ENCODE results near the gene MTCL3.

Gene MTCL3

DNA sequence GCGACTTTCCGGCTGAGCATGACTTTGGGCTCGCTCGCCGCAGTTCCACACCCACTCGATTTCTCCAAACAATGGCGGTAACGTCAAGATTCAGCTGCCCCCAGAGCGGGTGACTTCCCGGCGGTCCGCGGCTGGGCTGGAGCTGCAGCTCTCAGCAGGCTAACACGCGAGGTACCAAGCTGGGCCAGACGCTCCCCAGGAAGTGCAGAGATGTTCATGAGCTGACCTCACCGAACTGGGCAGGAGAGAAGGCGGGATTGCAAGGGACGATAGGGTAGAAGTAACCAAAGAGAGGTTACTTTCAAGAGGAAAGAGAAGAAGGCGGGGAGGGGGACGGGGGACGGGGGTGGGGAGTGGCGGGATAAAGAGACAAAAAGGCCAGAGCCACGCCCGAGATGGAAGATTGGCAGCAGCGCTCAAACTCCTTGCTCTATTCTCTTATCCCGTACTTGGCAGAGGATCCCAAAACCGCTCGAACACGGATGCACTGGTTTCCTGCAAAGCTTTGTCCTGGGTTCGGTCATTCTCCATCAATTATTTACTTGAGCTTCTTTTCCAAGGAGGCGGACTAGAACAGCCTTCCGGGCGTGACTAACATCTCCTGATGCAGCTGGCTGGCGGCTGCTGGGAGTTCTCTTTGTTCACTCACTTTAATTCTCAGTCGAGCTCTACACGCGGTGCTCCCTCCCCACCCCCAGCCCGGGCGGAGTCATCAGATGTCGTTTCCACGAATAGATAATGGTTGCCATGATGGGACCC is at the start of gene MTCL3:
TSS of gene MTCL3 (minus strand) at position 626 of the 759 bp plus-strand sequence.
- DNase-seq (ENCODE audit: low read depth in 2 of 2): peak in 1 of 2 donors; percentile 35

DNA sequence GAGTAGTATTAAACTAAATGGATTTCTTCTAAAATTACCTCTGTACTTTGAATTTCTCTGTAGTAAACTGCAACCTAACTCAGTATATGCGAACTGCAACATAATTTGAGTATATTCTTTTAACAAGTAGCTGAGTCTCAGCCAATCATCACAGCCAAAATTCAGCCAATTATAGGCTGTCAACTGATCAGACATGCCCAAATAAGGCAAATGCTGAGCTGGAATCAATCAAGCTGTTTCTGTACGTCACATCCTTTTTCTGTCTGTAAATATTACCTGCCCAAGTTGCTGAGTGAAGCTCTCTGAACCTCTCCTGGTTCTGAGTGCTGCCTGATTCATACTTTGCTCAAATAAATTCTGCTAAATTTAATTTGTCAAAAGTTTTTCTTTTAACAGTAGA is 48.3 kb upstream of the MTCL3 start:
- DNase-seq (ENCODE audit: low read depth in 2 of 2): no peak

DNA sequence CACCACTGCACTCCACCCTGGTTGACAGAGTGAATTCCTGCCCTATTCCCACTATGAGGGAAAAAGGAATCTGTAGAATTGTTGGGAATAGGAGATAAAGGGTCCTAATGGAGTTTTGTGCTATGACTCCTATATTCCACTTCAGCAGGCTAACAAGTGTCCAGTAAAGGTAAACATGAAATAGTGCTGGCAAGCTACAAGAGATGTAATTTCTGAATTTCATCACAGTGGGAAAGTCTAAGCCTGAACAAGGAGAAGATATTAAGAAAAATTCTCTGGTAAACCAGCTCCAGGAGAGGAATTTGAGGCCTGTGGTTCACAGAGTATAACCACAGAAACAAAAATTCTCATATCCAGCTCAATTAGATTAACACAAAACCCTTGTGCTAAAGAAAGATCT is 47.5 kb upstream of the MTCL3 start:
- no peak for DNase-seq (ENCODE audit: low read depth in 2 of 2)

DNA sequence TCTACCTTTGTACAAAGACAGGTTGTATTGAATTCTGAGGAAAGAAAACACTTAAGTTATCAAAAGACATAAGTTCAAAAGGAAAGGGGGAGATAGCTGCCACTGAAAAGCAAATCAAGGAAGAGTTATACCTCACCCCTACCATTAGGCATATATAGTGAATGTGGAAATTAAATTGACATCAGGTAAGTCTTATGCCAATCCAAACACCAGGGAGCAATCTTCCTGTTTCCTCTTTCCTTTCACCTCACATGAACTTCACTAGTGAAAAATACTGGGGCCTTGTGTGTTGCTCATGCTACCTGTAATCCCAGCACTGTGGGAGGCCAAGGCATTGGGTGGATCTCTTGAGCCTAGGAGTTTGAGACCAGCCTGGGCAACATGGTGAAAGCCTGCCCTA is 47.0 kb upstream of the MTCL3 start:
- DNase-seq (ENCODE audit: low read depth in 2 of 2): no peak

DNA sequence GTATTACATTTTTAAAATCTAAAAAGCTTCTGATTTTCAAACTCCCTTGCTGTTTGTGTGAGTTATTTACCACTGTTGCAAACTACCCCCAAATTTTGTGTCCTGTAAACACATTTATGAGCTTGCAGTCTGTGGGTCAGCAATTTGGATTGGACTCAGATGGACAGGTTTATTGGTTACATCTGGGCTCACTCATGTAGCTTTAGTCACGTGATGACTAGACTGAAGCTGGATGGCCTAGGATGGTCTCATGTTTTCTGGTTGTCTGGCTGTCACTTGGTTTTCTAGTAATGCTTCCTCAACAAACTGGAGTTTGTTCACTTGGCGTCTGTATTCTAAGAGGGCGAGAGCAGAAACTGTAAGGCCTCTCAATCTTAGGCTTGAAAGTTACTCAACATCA is 45.6 kb upstream of the MTCL3 start:
- no peak for DNase-seq (ENCODE audit: low read depth in 2 of 2)

DNA sequence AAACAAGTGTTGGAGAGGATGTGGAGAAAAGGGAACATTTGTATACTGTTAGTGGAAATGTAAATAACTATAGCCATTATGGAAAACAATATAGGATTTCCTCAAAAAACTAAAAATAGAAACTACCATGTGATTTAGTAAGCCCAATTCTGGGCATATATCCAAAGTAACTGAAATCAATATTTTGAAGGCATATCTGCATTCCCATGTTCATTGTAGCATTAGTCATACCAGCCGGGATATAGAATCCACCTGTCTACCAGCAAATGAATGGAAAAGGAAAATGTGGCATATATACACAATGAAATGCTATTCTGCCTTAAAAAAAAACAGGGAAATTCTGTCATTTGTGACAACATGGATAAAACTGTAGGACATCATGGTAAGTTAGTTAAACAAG is 42.5 kb upstream of the MTCL3 start:
- DNase-seq (ENCODE audit: low read depth in 2 of 2): no peak

DNA sequence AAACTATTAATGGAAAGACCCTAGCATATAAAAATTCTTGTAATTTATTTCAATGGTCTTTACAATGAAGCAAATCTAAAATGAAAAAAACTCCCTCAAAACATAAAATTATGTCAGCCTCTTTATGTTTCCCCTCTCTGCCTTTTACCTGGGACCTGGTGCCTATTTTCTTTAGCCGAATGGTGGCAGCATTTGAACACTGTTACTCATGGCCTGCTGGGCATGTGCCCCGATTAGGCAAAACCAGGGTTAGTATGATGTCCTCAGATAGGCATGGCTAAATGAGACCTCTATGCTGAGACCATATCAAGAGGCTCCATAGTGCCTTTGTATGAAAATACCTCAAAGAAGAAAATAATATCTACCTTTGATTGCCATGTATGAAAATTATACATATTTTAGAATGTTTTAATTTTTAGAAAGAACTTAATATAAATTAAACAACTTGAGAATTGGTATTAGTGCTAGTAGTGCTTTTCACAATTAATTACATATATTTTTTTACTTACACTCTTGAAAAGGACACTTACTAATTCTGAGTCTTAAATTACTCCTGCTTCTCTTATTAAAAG is 35.4 kb upstream of the MTCL3 start:
- DNase-seq (ENCODE audit: low read depth in 2 of 2): no peak

DNA sequence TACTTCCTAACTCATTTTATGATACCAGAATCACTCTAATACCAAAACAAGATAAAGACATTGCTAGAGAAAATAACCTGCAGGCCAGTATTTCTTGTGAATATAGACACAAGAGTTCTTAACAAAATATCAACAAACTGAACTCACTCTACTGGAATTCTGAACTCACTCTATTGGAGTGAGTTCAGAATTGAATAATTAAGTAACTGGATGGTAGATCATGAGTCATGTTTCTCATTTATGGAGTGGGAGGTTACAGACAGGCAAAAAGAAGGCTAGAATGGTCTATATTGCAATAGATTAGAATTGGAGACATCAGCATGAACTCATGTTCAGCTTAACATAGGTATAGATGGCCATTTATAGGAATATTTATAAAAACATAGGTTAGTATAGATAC is 31.3 kb upstream of the MTCL3 start:
- no peak for DNase-seq (ENCODE audit: low read depth in 2 of 2)

DNA sequence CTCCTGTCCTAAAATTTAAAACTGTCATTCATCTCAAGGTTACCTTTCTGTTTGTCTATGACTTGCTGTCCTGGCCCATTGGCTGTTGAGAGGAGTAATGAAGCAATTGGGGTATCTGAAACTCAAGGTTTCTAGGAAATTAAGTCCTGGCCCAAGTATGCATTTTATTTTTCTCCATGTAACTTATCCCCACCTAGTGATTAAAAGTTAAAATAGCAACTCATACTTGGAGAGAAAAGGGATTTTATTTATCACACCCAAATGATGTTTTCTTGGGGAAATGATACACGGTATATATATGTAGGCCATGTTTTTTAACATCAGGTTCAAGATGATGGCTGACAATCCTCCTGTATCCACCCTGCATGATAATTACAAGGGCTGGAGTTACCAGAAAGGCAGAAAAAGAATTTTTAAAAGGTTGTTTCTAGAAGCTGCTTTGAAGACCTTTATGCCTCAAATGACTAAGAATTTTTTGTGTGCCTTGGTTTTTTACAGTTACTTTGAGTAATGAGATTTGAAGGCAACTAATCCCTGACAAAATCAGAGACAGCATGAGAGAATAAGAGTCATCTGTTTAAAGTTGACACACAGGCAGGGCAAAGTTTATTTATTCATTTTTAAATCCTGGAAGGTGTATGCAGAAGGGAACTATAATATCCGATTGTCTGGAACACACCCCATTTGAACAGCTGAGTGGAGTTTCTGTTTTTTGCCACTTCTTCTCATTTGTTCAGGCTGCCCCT is 28.9 kb upstream of the MTCL3 start:
- no peak for DNase-seq (ENCODE audit: low read depth in 2 of 2)

DNA sequence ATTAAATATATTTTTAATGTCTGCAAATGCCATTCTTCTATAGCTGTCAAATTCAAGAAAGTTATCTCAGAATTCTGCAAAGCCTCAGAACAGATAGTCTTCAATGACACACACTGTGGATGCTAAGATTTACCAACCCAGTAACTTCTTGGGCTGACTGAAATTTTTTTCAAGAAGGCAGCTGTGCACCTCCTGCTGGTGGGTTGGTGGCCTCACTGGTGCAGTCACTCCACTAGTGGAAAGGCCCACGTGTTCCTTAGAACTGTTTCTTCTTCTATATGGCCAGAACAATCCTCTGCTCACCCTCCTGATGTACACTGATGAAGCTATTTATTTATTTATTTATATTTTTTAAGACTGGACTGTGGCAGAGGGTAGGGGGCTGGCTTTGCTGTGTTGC is 28.1 kb upstream of the MTCL3 start:
- DNase-seq (ENCODE audit: low read depth in 2 of 2): no peak

DNA sequence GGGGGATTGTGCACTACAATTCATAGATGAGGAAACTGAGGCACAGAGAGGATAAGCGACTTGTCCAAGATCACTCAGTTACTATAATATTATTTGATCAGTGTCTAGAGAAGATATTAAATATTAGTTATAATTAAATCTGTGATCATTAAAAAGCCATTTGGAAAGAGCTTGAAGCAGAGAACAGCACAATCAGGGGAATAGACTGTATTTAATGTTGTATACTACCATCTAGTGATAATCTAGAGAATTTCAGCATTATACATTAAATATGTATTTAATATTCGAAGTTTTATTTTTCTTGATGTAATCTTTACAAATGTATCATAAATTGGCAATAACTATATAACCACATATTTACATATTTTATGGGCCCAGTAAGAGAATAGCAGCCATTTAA is 20.1 kb upstream of the MTCL3 start:
- no peak for DNase-seq (ENCODE audit: low read depth in 2 of 2)

DNA sequence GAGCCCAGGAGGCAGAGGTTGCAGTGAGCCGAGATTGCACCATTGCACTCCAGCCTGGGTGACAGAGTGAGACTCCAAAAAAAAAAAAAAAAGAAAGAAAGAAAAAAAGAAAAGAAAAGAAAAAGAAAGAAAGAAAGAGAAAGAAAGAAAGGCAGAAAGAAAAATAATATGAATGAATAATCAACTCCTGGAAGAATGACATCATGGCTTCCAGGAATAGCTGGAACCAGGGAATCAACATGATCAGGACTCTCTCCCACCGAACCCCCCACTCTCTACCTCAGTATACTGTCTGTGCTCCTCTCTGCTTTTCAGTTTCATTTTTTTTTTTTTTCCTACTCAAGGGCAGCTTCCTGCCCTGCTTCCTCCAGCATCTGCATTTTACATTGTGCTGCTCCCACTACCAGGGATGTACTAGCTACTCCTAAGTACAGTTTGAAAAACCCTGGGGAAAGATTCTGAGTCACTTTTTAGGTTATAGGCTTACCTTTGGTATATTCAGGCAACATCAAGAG is 19.7 kb upstream of the MTCL3 start:
- DNase-seq (ENCODE audit: low read depth in 2 of 2): no peak

DNA sequence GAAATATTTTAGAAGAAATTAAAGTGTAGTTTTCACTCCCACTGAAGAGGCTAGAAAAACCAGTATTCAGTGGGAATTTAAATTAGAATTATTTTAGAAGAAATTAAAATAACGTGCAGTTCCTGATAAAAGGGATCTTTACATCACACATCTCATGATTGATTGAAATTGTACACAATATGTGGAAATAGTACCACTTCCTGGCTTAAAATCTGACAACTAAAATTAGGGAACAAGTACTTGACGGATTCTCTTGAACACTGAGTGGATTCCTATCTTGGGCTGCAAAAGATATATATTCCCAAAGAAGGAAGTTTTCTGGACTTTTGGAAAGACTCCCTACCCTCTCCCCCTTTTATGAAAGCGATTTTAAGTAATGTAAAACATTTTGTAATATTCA is 14.6 kb upstream of the MTCL3 start:
- no peak for DNase-seq (ENCODE audit: low read depth in 2 of 2)

DNA sequence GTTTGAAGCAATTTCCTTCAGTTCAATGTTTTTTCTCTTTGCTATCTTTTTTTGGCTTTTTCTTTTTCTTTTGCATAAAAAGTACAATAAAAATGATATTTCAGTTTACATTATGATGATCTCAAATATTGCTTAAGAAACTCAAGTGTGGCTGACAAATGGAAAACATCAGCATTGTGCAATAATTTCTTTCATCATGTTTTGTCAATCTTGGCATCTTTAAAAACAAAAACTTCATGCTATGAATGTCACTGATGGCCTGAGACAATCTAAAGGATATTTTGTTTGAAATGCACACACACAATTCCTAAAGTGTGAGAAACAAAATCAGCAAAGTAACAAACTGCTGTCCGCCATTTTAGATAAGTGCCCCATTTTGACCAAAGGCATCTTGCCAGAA is 13.9 kb upstream of the MTCL3 start:
- DNase-seq (ENCODE audit: low read depth in 2 of 2): no peak

DNA sequence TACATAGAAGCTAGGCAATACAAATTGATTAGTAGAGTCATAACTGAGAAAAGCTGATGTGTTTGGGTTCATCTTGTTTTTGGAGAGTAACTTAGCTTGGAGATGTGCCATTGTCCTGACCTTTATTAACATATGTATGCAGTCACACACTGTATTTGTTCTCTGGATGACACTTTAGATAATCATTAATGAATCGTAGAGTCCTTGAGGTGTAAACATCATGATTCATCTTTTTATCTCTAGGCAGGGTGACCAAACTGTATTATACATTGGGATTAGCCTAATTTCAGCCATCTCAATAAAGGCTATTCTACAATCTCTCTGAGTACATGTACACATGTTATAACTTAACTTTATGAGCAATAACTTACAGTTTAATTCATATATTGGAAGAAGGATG is 3.6 kb upstream of the MTCL3 start:
- no peak for DNase-seq (ENCODE audit: low read depth in 2 of 2)

DNA sequence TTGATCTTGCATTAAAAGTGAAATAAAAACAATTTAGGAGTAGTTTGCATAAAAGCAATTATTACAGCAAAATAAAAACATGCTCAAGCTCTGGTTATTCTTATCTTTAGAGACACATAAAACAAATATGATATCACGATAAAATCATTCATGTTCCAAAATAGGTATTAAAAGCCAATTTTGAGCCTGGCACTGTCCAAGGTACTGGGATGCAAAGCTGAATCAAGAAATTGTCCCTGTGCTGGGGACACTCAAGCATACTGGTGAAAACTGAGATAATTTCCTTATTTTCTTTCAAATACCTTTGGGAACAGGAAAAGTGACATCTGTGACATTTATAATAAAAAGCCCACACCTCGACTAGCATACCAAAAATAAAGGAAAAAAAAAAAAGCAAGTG is 931 bp upstream of the MTCL3 start:
- no peak for DNase-seq (ENCODE audit: low read depth in 2 of 2)

DNA sequence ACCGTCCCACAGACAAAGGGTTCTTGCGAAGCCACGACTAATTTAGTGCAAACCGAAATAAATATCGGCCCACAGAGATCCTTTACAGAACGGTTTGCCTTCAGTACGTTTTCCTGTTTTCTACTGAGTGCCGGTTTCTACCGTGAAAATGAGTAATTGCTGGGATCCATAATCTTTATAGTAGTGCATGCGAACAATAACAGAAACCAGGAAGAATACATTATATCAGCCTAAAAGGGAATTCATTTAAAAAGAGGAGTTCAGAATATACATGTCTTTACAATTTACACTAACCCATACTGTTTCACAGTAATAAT is 292 bp upstream of the MTCL3 start:
- DNase-seq (ENCODE audit: low read depth in 2 of 2): no peak

DNA sequence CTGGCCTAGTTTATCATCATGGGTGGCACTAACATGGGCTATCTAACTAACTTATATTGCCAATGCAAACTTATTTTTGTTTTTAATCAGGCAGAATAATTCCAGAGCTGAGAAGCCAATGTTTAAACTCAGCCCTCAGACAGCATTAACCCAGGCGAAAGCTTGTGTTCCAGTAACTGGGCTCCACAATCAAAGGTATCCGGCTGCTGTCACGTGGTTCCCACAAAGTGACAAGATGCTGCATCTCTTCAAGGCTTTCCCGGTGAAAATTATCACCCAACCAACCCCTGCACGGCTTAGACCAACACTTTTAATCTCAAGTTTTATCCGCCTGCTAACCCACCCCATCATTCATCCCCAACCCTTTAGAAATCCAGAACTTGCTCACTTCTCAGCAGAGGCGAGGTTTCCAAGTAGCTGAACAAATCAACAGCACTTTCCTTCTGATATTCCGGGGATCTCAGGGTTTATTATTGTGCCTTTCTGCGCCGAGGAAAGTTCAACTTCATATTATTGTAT is 885 bp downstream of the MTCL3 start:
- no peak for DNase-seq (ENCODE audit: low read depth in 2 of 2)

DNA sequence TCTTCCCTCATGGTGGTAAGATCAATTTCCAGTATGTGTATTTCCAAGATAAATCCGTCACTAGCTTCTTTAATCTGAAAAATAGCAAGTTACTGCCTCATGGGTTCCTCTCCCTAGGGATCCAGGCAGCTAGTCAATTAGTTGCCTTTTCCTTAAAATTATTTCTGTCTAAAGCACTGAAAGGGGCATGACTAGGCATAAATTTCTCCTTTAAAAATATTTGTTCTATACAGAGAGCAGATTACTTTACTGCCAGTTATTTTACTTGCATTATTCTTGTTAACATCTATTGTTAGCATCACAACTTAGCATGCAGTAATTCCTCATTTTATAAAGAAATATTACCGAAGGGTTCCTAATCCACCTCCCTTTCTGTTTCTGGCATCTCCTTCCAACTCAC is 1.4 kb downstream of the MTCL3 start:
- no peak for DNase-seq (ENCODE audit: low read depth in 2 of 2)

DNA sequence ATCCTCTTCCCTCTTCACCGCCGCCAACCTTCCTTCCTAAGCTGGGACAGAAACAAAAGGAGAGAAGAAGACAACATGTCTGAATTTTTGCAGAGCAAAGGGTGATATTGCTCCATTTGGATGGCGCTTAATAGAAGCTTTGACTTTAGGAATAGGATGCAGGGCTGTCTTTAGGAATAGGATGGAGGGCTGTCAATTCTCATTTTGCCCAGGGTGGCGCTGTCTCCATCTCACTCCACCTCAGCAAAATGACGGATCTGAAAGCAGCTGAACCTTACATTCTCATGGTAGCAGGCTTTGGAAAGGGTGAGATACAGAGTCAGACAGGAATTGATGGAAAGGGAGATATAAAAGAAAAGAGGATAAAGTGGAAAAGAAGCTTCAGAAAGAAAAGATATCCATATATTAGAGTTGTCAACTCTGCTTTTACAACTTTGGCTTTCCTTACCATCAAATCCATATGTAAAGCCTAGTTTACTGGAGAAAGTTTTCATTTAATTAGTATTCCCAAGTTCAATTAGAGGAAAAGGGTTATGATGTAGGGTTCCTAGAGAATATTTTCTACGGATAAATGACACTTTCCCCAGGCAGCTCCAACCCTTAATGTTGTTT is 2.4 kb downstream of the MTCL3 start:
- peak in 1 of 2 donors; percentile 41 for DNase-seq (ENCODE audit: low read depth in 2 of 2)

DNA sequence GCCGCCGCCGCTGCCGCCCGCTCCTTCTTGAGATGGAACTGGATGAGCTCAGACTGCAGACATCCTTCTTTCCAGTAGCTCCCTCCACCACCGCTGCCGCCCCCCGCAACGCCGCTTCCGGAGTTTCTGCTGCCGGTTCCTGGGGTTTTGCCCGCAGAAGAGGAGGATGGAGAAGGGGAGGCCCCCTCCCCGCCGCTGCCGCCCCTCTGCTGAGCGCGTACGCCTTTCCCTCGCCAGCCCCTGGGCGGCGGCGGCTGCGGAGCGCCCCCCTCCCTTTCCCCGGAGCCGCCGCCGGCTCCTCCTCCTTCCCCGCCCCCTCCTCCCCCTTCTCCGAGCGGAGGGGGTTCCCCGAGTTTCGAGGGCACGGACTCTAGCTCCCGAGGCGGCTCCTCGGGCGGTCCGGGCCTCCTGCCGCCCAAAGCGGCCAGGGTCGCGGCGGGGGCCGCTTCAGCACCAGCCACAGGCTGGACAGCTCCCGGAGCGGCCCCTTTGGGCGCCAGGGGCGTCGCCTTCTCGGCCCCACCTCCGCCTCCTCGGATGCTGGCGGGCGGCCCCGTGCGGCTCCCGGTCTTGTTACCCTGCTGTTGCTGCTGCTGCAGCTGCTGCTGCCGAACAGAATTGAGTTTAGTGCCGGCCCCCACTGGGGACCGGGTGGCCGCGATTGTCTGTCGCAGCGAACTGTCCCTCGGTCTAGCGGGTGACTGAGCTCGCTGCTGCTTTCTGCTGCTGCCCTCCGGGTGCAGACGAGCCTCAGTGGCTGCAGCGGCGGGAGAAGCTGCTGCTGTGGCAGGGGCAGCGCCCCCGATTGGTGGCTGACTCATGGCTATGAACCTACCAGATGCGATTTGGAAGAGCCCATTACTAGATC is 3.1 kb downstream of the MTCL3 start:
- peak; percentile 36 to 46 for DNase-seq (ENCODE audit: low read depth in 2 of 2)

Measured in activated CD4-positive, alpha-beta T cell treated with anti-CD3 and anti-CD28 coated beads for 24 hours (primary cell).